Activated CD8-positive, alpha-beta memory T cell treated with anti-CD3 and anti-CD28 coated beads, Interleukin-2, amount 10 ng/mL, durations not matched to agents 7 days and 5 days (primary cell): ENCODE measurements around the gene PGLYRP1. TPM values are rescaled to one million over a fixed set of nuclear protein-coding genes. Genes with fewer than 3 reads are reported as not detected.

Source experiments
- ATAC-seq: fragments of 150-1000 bp; cut with Tn5 transposase; one replicate; pipeline ENCODE4 v1.10.0; 2021; ENCODE audit warnings: moderate library complexity
- CTCF ChIA-PET: fragments of 350-600 bp; sonication (Branson Sonifier 250); formaldehyde crosslinking; loops from one replicate; lab custom pipeline; 2021; ENCODE audit warnings: antibody characterized with exemption; lab: Charles Lee
- DNase-seq: peaks from one replicate; pipeline ENCODE4 v3.0.0-alpha.2; 2020
- H3K27ac Mint-ChIP-seq: one replicate; pipeline ENCODE4 v1.8.0; 2021; ENCODE audit warnings: mild to moderate bottlenecking, mixed read lengths
- H3K27me3 Mint-ChIP-seq: one replicate; pipeline ENCODE4 v1.8.0; 2021; ENCODE audit warnings: mixed read lengths
- H3K36me3 Mint-ChIP-seq: one replicate; pipeline ENCODE4 v1.8.0; 2021; ENCODE audit warnings: mild to moderate bottlenecking, mixed read lengths
- H3K4me1 Mint-ChIP-seq: one replicate; pipeline ENCODE4 v1.8.0; 2021; ENCODE audit warnings: mixed read lengths
- H3K4me3 Mint-ChIP-seq: one replicate; pipeline ENCODE4 v1.8.0; 2021; ENCODE audit warnings: mild to moderate bottlenecking, moderate library complexity, mixed read lengths
- H3K9me3 Mint-ChIP-seq: one replicate; pipeline ENCODE4 v1.8.0; 2022; ENCODE audit warnings: low read depth, mixed read lengths
- total RNA-seq, 2 experiments: library from RNA; stranded (reverse); gene quantifications; one replicate each; pipeline ENCODE4 v1.2.3, GENCODE V29; 2021

Gene PGLYRP1, protein sequence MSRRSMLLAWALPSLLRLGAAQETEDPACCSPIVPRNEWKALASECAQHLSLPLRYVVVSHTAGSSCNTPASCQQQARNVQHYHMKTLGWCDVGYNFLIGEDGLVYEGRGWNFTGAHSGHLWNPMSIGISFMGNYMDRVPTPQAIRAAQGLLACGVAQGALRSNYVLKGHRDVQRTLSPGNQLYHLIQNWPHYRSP
- total RNA-seq = not detected

DNA sequence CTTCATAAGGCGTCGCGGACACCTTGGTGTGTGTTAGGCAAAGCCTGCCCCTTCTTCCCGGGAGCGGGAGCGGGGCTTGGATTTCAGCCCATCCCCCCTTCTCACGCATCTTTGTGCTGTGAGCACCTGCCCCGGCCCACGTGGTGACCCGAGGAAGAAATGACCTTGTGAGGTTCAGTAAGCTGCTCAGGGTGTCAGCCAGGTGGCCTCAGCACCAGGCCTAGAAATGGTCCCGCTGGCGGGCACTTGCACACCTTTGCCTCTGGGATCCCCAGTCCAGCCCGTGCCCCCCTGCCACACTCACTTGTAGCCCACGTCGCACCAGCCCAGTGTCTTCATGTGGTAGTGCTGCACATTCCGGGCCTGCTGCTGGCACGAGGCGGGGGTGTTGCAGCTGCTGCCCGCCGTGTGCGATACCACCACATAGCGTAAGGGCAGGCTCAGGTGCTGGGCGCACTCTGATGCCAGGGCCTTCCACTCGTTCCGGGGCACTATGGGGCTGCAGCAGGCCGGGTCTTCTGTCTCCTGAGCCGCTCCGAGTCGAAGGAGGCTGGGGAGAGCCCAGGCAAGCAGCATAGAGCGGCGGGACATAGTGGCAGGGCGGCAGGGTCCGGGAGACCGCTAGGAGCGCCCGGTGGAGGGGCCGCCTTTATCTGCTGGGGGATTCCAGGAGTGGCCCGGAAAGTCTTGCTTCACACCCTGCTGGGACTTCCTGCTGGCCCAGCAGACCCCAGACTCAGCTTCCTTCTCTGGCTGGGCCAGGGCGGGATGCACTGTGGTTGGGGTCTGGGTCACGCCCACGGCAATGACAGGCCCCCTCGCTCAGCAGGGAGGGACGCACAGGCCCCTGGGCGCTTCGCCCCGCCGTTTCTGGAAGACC lies at the start of gene PGLYRP1:
TSS of gene PGLYRP1 (minus strand) at position 623 of the 880 bp plus-strand sequence. CDS start at position 591, 32 bp downstream.
- Mint-ChIP-seq H3K27ac (no peak within 1 kb of the TSS), H3K4me3 (no peak within 1 kb of the TSS), H3K36me3 (no peaks in the 10 kb centered on the region), H3K9me3 (no peaks in the 10 kb centered on the region), H3K27me3 (peaks cover 39% of the 10 kb centered on the region), H3K4me1 (peaks cover 11% of the 10 kb centered on the region)
- ATAC-seq = no peak
- CTCF ChIA-PET = no interaction called here
- no peak for DNase-seq

DNA sequence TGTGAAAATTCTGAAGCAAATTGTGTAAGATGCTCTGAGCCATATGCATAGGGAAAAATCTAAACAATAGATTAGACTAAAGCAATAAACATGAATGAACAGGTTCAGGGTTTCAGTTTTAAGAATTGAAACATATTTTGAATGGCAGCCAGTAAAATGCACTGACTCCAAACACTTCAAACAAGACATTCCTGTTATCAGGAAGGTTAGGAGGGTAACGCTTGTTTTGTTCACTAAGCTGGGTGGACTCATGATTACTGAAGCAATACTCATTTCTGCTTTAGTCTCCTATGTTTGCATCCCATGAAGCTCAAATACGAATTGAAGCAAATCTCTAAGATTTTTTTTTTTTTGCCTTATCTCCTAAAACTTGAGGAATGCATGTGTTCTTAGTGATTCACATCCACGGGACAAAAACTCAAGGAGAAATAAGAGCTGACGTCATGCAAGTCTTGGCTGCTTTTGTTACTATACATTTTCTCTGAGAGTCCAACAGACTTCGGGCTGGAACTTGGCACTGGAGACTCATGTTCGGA lies 47.0 kb upstream of the PGLYRP1 start:
- DNase-seq = no peak
- H3K4me3 Mint-ChIP-seq = no peak overlapping the region
- ATAC-seq = no peak
- no peaks in the 10 kb centered on the region for H3K9me3 Mint-ChIP-seq
- H3K27ac Mint-ChIP-seq = no peak overlapping the region
- peaks cover 90% of the 10 kb centered on the region for H3K27me3 Mint-ChIP-seq
- H3K4me1 Mint-ChIP-seq = peaks cover 3% of the 10 kb centered on the region
- CTCF ChIA-PET = no interaction called here
- H3K36me3 Mint-ChIP-seq = no peaks in the 10 kb centered on the region

DNA sequence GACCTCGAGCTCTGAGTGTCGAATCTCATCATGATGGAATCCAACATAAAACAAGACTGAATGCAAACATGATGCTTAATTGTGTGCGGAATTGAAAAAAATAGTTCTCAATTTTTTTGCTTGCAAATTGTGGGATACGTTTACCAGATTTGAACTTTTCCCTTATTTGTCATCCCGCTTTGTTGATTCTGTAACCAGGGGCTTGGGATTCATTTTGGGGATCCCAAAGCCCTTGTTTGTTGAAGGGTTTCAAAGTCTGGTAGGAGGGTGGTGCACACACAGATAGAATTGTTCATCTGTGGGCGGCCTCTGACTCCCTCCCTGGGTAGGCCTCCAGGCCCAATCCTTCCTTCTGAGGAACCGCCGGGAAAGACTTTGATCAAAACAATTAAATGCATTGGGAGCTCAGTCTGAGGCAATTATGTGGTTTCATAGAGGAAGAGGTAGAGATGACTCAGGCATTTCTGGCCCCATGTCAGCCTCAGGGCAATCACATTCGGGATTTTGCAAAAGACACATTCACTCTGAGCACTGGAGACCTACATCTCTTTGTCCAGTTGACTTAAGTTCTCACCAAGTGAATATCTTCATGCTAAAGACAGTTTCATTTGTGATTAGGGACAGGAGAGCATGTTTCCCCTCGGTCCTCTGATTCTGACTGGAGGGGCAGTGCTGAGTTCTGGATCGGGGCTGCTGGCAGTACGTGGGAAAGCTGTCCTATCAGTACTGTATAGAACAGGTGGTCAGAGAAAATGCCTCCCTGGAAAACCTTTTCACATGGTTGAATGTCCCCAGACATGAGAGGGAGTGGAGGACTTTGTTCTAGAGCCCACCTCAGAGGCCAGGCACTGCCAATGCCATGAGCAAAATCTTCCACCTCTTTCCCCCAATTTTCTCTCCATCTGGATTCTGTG lies 45.7 kb upstream of the PGLYRP1 start:
- CTCF ChIA-PET = no interaction called here
- Mint-ChIP-seq H3K4me1 (peaks cover 3% of the 10 kb centered on the region), H3K4me3 (no peak overlapping the region), H3K9me3 (no peaks in the 10 kb centered on the region), H3K36me3 (no peaks in the 10 kb centered on the region), H3K27me3 (peaks cover 86% of the 10 kb centered on the region), H3K27ac (no peak overlapping the region)
- ATAC-seq (no peak), DNase-seq (no peak)

DNA sequence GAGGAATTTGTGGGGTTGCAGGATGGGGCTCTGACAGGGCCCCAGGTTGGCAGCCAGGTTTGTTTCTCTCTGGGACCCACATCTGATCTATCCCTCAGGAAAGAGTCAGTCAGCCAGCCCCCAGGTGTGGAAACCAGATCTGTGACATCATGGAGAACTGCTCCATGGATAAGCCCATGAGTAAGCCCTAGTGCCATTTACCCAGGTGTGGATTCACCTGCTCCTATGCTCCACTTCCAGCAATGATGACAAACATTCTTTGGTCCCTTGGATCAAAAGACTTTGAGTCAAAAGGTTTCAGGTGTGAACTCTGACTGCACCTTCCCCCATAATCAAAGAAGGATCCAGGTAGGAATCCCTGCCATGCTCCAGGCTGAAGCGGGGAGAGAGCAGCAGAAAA lies 44.8 kb upstream of the PGLYRP1 start:
- no peak for ATAC-seq
- peaks cover 83% of the 10 kb centered on the region for H3K27me3 Mint-ChIP-seq
- no peak overlapping the region for H3K27ac Mint-ChIP-seq

DNA sequence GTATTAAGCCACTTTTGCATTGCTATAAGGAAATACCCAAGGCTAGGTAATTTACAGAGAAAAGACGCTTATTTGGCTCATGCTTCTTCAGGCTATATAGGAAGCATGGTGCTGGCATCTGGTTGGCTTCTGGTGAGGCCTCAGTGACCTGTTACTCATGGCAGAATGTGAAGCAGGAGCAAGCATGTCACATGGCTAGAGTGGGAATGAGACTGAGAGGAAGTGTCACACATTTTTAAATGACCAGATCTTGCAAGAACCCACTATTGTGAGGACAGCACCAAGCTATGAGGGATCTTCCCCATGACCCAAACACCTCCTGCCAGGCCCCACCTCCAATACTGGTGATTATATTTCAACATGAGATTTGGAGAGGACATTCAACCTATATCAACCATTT lies 43.6 kb upstream of the PGLYRP1 start:
- Mint-ChIP-seq H3K27me3 (peaks cover 85% of the 10 kb centered on the region), H3K36me3 (no peaks in the 10 kb centered on the region), H3K4me3 (no peak overlapping the region), H3K4me1 (peaks cover 3% of the 10 kb centered on the region), H3K27ac (no peak overlapping the region), H3K9me3 (no peaks in the 10 kb centered on the region)
- CTCF ChIA-PET = interaction anchor here (1.0 kb wide), 1 partner anchor 12 kb away, joined by 3 read pairs; no protein-coding TSS in a partner anchor
- ATAC-seq = no peak
- no peak for DNase-seq

More for the DNA sequence above, 44.8 kb upstream of the PGLYRP1 start:
- no peak for DNase-seq
- Mint-ChIP-seq H3K4me1 (peaks cover 3% of the 10 kb centered on the region), H3K4me3 (no peak overlapping the region), H3K9me3 (no peaks in the 10 kb centered on the region), H3K36me3 (no peaks in the 10 kb centered on the region)
- CTCF ChIA-PET = no interaction called here

DNA sequence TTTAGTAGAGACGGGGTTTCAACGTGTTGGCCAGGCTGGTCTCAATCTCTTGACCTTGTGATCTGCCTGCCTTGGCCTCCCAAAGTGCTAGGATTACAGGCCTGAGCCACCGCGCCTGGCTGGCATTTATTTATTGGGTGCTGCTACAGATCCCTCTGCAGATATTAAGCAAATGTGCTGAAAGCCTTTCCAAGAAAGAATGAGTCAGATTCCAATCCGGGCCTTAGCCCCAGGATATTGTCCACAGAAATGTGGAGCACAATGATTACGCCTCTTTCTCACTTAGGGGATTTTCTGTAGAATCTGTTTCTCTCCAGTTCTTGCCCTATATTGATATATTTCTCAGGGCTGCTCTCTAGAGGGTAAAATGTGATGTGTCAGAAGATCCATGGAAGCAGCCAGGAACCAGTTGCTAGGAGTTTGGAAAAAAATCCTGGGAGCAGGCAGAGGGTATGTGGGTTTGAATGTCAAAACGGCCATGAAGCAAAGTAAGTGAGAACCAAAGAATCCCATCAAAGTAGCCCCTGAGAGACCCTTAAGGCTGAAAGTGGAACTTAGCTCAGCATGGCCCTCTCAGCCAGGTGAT lies 42.7 kb upstream of the PGLYRP1 start:
- Mint-ChIP-seq H3K27me3 (peaks cover 81% of the 10 kb centered on the region), H3K36me3 (no peaks in the 10 kb centered on the region), H3K9me3 (no peaks in the 10 kb centered on the region), H3K4me1 (peaks cover 3% of the 10 kb centered on the region), H3K27ac (no peak overlapping the region), H3K4me3 (no peak overlapping the region)
- ATAC-seq (no peak), DNase-seq (no peak)
- CTCF ChIA-PET = interaction anchor here (1.0 to 1.2 kb wide), 2 partner anchors 13 to 37 kb away, joined by 3 read pairs; no protein-coding TSS in a partner anchor

DNA sequence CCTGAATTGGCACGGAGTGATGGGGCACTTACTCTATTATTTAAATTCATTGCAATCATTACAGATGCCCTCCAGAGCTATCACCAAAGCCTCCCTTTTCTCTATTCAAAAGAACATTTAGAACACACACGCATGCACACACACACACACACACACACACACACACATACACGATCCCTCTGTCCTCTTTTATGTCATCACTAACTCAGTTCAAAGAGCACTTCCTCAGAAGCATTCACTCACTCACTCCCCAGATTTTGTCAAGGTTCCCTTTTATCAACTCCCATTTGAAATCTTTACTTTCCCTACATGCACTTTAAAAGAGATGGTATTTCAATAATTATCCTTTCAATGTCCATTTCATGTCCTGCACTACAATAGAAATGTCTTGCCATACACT lies 40.3 kb upstream of the PGLYRP1 start:
- Mint-ChIP-seq H3K4me1 (no peaks in the 10 kb centered on the region), H3K27me3 (peaks cover 67% of the 10 kb centered on the region), H3K27ac (no peak overlapping the region), H3K4me3 (no peak overlapping the region), H3K36me3 (no peaks in the 10 kb centered on the region), H3K9me3 (peaks cover 6% of the 10 kb centered on the region)
- CTCF ChIA-PET = no interaction called here
- ATAC-seq (no peak), DNase-seq (no peak)

DNA sequence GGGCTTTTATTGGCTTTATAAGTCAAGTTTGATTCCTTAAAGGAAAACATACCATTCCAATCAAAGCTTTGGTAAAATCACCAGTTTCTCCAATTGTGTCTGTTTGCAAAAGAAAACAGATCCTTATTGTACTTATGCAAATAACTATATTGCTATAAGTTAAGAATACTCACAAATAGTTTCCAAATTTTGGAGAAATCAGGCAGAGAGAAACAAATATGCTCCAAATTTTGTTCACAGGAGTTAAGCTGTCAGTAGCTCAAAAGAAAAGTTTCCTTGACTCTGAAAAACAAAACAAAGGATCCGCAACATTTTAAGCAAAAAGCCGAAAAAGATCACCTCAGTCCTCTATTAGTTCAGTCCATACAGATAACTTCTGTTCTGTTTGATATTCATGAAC lies 37.2 kb upstream of the PGLYRP1 start:
- Mint-ChIP-seq H3K4me3 (no peak overlapping the region), H3K9me3 (peaks cover 6% of the 10 kb centered on the region), H3K27ac (no peak overlapping the region), H3K4me1 (no peaks in the 10 kb centered on the region), H3K36me3 (no peaks in the 10 kb centered on the region), H3K27me3 (peaks cover 56% of the 10 kb centered on the region)
- DNase-seq (no peak), ATAC-seq (no peak)
- CTCF ChIA-PET = interaction anchor here (0.9 to 1.5 kb wide), 2 partner anchors 18 to 32 kb away, joined by 3 read pairs; no protein-coding TSS in a partner anchor

DNA sequence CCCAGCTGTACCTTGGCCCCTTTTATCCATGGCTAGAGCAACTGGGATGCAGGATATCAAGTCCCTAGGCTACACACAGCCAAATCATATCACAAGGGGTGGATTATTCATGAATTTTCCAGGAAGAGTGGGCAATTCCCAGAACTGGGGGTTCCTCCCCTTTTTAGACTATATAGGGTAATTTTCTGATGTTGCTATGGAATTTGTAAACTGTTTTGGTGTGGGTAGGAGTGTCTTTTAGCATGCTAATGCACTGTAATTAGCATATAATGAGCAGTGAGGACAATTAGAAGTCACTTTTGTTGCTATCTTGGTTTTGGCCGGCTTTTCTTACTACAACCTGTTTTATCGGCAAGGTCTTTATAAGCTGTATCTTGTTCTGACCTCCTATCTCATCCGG lies 35.9 kb upstream of the PGLYRP1 start:
- ATAC-seq (no peak), DNase-seq (no peak)
- Mint-ChIP-seq H3K4me3 (no peak overlapping the region), H3K27ac (no peak overlapping the region), H3K9me3 (peaks cover 6% of the 10 kb centered on the region), H3K27me3 (peaks cover 61% of the 10 kb centered on the region), H3K4me1 (no peaks in the 10 kb centered on the region), H3K36me3 (no peaks in the 10 kb centered on the region)
- CTCF ChIA-PET = no interaction called here

DNA sequence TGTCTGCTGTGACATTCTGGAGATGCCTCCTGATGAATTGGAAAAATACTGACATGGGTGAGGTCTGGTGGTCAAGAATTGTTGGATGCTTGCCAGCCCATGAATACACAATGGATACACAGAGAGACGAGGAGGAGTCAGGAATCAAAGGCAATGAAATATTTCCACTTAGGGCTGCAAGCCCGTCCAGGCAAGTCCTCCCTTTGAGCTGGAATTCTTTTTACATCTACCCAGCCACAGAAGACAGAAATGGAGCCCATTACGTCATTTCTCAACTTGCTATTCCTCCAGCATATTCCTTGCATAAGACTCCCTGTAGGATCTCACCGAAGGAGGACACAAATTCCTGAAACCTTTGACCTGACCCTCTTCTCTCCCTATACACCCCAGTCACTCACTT lies 33.7 kb upstream of the PGLYRP1 start:
- Mint-ChIP-seq H3K9me3 (peaks cover 6% of the 10 kb centered on the region), H3K27me3 (peaks cover 56% of the 10 kb centered on the region), H3K4me3 (no peak overlapping the region), H3K27ac (no peak overlapping the region), H3K36me3 (no peaks in the 10 kb centered on the region), H3K4me1 (no peaks in the 10 kb centered on the region)
- DNase-seq (no peak), ATAC-seq (no peak)
- CTCF ChIA-PET = no interaction called here

DNA sequence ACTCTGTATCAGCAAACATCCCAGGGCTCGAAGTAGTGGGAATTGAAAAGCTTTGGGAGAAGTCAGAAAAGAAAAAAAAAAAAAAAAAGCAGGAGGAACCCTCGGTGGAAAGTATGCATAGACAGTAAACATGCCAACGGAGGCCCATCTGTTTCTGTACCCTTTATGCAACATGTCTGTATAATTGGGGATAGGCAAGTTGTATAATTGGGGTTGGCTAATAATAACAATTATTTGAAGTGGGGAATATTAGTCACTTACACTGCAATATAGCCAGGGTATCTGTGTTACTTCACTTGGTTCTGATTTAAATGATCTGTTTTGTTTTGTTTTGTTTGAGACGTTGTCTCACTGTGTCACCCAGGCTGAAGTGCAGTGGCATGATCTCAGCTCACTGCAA lies 30.0 kb upstream of the PGLYRP1 start:
- no peak overlapping the region for H3K27ac Mint-ChIP-seq
- no peaks in the 10 kb centered on the region for H3K4me1 Mint-ChIP-seq
- CTCF ChIA-PET = interaction anchor here (3.4 kb wide), 1 partner anchor 24 kb away, joined by 12 read pairs; no protein-coding TSS in a partner anchor
- H3K9me3 Mint-ChIP-seq = no peaks in the 10 kb centered on the region
- DNase-seq = no peak
- ATAC-seq = no peak
- no peaks in the 10 kb centered on the region for H3K36me3 Mint-ChIP-seq
- peaks cover 60% of the 10 kb centered on the region for H3K27me3 Mint-ChIP-seq
- H3K4me3 Mint-ChIP-seq = no peak overlapping the region

DNA sequence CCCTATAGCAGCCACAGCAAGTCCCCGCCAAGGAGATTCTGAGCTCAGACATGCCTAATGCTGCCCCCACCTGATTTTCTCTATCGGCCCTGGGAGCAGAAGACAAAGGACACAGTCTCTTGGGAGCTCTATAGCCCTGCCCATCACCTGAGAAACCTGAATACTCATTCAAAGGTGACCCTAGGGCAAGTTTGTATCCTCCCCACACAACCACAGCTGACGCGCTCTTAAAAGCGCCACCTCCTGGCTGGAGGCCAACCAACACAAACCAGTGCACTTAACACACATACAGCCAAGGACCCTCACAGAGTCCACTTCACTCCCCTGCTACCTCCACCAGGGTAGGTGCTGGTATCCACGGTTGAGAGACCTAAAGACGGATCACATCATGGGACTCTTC lies 26.7 kb upstream of the PGLYRP1 start:
- ATAC-seq (no peak), DNase-seq (no peak)
- Mint-ChIP-seq H3K9me3 (no peaks in the 10 kb centered on the region), H3K27ac (no peak overlapping the region), H3K36me3 (no peaks in the 10 kb centered on the region), H3K4me1 (no peaks in the 10 kb centered on the region), H3K4me3 (no peak overlapping the region), H3K27me3 (peaks cover 68% of the 10 kb centered on the region)
- CTCF ChIA-PET = interaction anchor here (1.0 to 3.4 kb wide), 3 partner anchors 16 to 33 kb away, joined by 3 to 12 read pairs (median 3); no protein-coding TSS in a partner anchor
